HG03439 (cell line): ENCODE data around the gene NAALADL2.

Experiments
- ATAC-seq: cut with Tn5 transposase; IDR thresholded peaks from one replicate; pipeline ENCODE4 v1.9.1; 2021; ENCODE audit warnings: mild to moderate bottlenecking, moderate library complexity; ENCODE audit not compliant: unreplicated experiment

The NAALADL2 gene

GRCh38 chr3:174959556-174960065 is 100.5 kb downstream of the NAALADL2 start:
- ATAC-seq = no peak

GRCh38 chr3:174960898-174961297 is 101.8 kb downstream of the NAALADL2 start:
- no peak for ATAC-seq

GRCh38 chr3:174973465-174973864 is 114.3 kb downstream of the NAALADL2 start:
- ATAC-seq = no peak

GRCh38 chr3:174986685-174987084 is 127.6 kb downstream of the NAALADL2 start:
- no peak for ATAC-seq

GRCh38 chr3:175001091-175001490 is 142.0 kb downstream of the NAALADL2 start:
- ATAC-seq = no peak

- no peak for ATAC-seq
Observed at GRCh38 chr3:175002732-175003143, 143.6 kb downstream of the NAALADL2 start.

GRCh38 chr3:175003590-175003989 is 144.5 kb downstream of the NAALADL2 start:
- no peak for ATAC-seq

- no peak for ATAC-seq
Observed at GRCh38 chr3:175005193-175005592, 146.1 kb downstream of the NAALADL2 start.

- ATAC-seq = no peak
Observed at GRCh38 chr3:175005881-175006280, 146.7 kb downstream of the NAALADL2 start.

GRCh38 chr3:175007306-175007705 is 148.2 kb downstream of the NAALADL2 start:
- no peak for ATAC-seq

GRCh38 chr3:175009295-175009694 is 150.2 kb downstream of the NAALADL2 start:
- no peak for ATAC-seq

- ATAC-seq = no peak
Observed at GRCh38 chr3:175015056-175015635, 156.0 kb downstream of the NAALADL2 start.

GRCh38 chr3:175018946-175019727 is 160.0 kb downstream of the NAALADL2 start:
- no peak for ATAC-seq

GRCh38 chr3:175020101-175020500 is 161.0 kb downstream of the NAALADL2 start:
- no peak for ATAC-seq

- no peak for ATAC-seq
Observed at GRCh38 chr3:175029828-175030227, 170.7 kb downstream of the NAALADL2 start.

GRCh38 chr3:175039875-175040274 is 180.7 kb downstream of the NAALADL2 start:
- ATAC-seq = no peak

- ATAC-seq = no peak
Observed at GRCh38 chr3:175041369-175041768, 182.2 kb downstream of the NAALADL2 start.

GRCh38 chr3:175046601-175047000 is 187.5 kb downstream of the NAALADL2 start:
- ATAC-seq = no peak

- ATAC-seq = no peak
Observed at GRCh38 chr3:175047786-175048185, 188.7 kb downstream of the NAALADL2 start.

GRCh38 chr3:175057401-175057800 is 198.3 kb downstream of the NAALADL2 start:
- no peak for ATAC-seq

- no peak for ATAC-seq
Observed at GRCh38 chr3:175059788-175060187, 200.7 kb downstream of the NAALADL2 start.

GRCh38 chr3:175065497-175065896 is 206.4 kb downstream of the NAALADL2 start:
- ATAC-seq = no peak
